22Rv1 (cell line): ENCODE data around the gene LZIC.

Experiments used
- ZFX ChIP-seq: fragments of 450-650 bp; IDR thresholded peaks from 2 replicates; pipeline ENCODE4 v1.6.1; 2017; ENCODE audit warnings: antibody characterized with exemption, borderline replicate concordance
- TF ChIP-seq, protein P1 (sequence below): fragments of 450-650 bp; IDR thresholded peaks from 2 replicates; pipeline ENCODE4 v1.5.1; 2017; ENCODE audit warnings: mild to moderate bottlenecking

GRCh38 chr1:9920606-9921005 lies 22.6 kb downstream of the LZIC start:
- TF ChIP-seq, protein P1, sequence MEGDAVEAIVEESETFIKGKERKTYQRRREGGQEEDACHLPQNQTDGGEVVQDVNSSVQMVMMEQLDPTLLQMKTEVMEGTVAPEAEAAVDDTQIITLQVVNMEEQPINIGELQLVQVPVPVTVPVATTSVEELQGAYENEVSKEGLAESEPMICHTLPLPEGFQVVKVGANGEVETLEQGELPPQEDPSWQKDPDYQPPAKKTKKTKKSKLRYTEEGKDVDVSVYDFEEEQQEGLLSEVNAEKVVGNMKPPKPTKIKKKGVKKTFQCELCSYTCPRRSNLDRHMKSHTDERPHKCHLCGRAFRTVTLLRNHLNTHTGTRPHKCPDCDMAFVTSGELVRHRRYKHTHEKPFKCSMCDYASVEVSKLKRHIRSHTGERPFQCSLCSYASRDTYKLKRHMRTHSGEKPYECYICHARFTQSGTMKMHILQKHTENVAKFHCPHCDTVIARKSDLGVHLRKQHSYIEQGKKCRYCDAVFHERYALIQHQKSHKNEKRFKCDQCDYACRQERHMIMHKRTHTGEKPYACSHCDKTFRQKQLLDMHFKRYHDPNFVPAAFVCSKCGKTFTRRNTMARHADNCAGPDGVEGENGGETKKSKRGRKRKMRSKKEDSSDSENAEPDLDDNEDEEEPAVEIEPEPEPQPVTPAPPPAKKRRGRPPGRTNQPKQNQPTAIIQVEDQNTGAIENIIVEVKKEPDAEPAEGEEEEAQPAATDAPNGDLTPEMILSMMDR = no peak
- TF ChIP-seq ZFX = no peak
